A549 (cell line): ENCODE measurements around the gene BARX1. TPM values are rescaled to one million over a fixed set of nuclear protein-coding genes. Genes with fewer than 3 reads are reported as not detected.

Source experiments
- ATAC-seq, 2 experiments: fragments of 200-7000 bp in 1 of 2; fragments of >200 bp in 1 of 2; cut with Nextera tagmentation in 1 of 2; cut with Tn5 transposase in 1 of 2; 3 replicates each; pipeline versions ENCODE4 v1.8.0 to v1.9.1; 2018 to 2020; ENCODE audit warnings: mild to moderate bottlenecking in 1 of 2, moderate library complexity in 1 of 2
- CTCF ChIA-PET: fragments of 300-600 bp; sonication (Branson Sonifier 250); formaldehyde crosslinking; extraction: SDS; loops from one replicate; lab custom pipeline; 2021; ENCODE audit warnings: antibody characterized with exemption, inconsistent platforms; lab: Yijun Ruan, JAX
- POLR2A ChIA-PET: fragments of 350-600 bp; formaldehyde crosslinking; extraction: SDS; loops from one replicate; lab custom pipeline; 2021; ENCODE audit warnings: antibody characterized with exemption, inconsistent platforms; lab: Yijun Ruan, JAX
- DNase-seq, 2 experiments: peaks; one replicate each; pipeline versions ENCODE4 v3.0.0 to v3.0.0-alpha.2; 2011 to 2016; ENCODE audit warnings: low read depth in 1 of 2, low spot score in 1 of 2
- FAIRE-seq: peaks from 2 replicates; lab custom pipeline; 2011; peaks lifted over from hg19 to GRCh38; lab: Jason Lieb, UNC
- H3K27ac ChIP-seq, 2 experiments: fragments of >200 bp; sonication (Bioruptor Twin); formaldehyde crosslinking; 3 replicates each; pipeline ENCODE4 v1.5.1; 2016 to 2017
- H3K4me1 ChIP-seq: fragments of >200 bp; sonication (Bioruptor Twin); formaldehyde crosslinking; 3 replicates; pipeline ENCODE4 v1.6.1; 2016
- H3K4me2 ChIP-seq: fragments of >200 bp; sonication (Bioruptor Twin); formaldehyde crosslinking; 3 replicates; pipeline ENCODE4 v1.6.1; 2016
- H3K4me3 ChIP-seq: fragments of >200 bp; sonication (Bioruptor Twin); formaldehyde crosslinking; 3 replicates; pipeline ENCODE4 v1.5.1; 2016
- H3K9me3 ChIP-seq: fragments of >200 bp; sonication (Bioruptor Twin); formaldehyde crosslinking; 3 replicates; pipeline ENCODE4 v1.6.1; 2016
- CBX2 ChIP-seq: fragments of 200-600 bp; sonication (generic); IDR thresholded peaks from 2 replicates; pipeline ENCODE4 v1.6.1; 2016; ENCODE audit warnings: low read depth, mild to moderate bottlenecking, borderline replicate concordance
- CBX8 ChIP-seq: fragments of 200-600 bp; sonication (generic); IDR thresholded peaks from 2 replicates; pipeline ENCODE4 v1.6.1; 2016
- EP300 ChIP-seq, 2 experiments: fragments of >200 bp; sonication (Bioruptor Twin); formaldehyde crosslinking; IDR thresholded peaks; 2 replicates in 1 of 2; 3 replicates in 1 of 2; pipeline ENCODE4 v1.6.1; 2016 to 2017
- FOSB ChIP-seq: fragments of 250-450 bp; sonication (Bioruptor Pico); IDR thresholded peaks from 2 replicates; pipeline ENCODE4 v1.5.0; 2020; ENCODE audit warnings: mild to moderate bottlenecking, moderate library complexity
- HOXB13 ChIP-seq: fragments of 250-450 bp; sonication (Bioruptor Pico); IDR thresholded peaks from 2 replicates; pipeline ENCODE4 v1.5.0; 2020; ENCODE audit warnings: low read depth, mild to moderate bottlenecking, moderate library complexity
- HOXB5 ChIP-seq: fragments of 250-450 bp; sonication (Bioruptor Pico); IDR thresholded peaks from 2 replicates; pipeline ENCODE4 v1.5.0; 2020; ENCODE audit warnings: mild to moderate bottlenecking, moderate library complexity
- KDM1A ChIP-seq: fragments of 200-600 bp; sonication (generic); IDR thresholded peaks from 2 replicates; pipeline ENCODE4 v1.6.1; 2016; ENCODE audit warnings: low read depth, mild to moderate bottlenecking
- KDM5A ChIP-seq: fragments of 200-600 bp; sonication (generic); IDR thresholded peaks from 2 replicates; pipeline ENCODE4 v1.6.1; 2016; ENCODE audit warnings: antibody characterized with exemption, mild to moderate bottlenecking
- MAFK ChIP-seq: fragments of 450-650 bp; IDR thresholded peaks from 2 replicates; pipeline ENCODE4 v1.6.1; 2014; ENCODE audit not compliant: partially characterized antibody
- MYC ChIP-seq: IDR thresholded peaks from 2 replicates; pipeline ENCODE4 v1.6.1; 2012; ENCODE audit warnings: mild to moderate bottlenecking, inconsistent platforms, low read length, improper control_type of control experiment, borderline replicate concordance
- RAD21 ChIP-seq, 2 experiments: fragments of >200 bp in 1 of 2; sonication (Bioruptor Twin) in 1 of 2; formaldehyde crosslinking in 1 of 2; IDR thresholded peaks in 1 of 2; conservative IDR thresholded peaks in 1 of 2; 2 replicates in 1 of 2; 3 replicates in 1 of 2; pipeline ENCODE4 v1.6.1; 2012 to 2018; ENCODE audit warnings: inconsistent platforms in 1 of 2
- RARB ChIP-seq: fragments of 250-450 bp; sonication (Bioruptor Pico); IDR thresholded peaks from 2 replicates; pipeline ENCODE4 v1.8.0; 2021; ENCODE audit warnings: mild to moderate bottlenecking, moderate library complexity
- RCOR1 ChIP-seq: fragments of 150-350 bp; IDR thresholded peaks from 2 replicates; pipeline ENCODE4 v1.6.1; 2014; ENCODE audit warnings: antibody characterized with exemption, low read length, low read depth
- RNF2 ChIP-seq: fragments of 200-600 bp; sonication (generic); IDR thresholded peaks from 2 replicates; pipeline ENCODE4 v1.6.1; 2016; ENCODE audit warnings: low read depth, mild to moderate bottlenecking, antibody characterized with exemption, moderate library complexity, borderline replicate concordance
- SMC3 ChIP-seq: fragments of >200 bp; sonication (Bioruptor Twin); formaldehyde crosslinking; IDR thresholded peaks from 3 replicates; pipeline ENCODE4 v1.6.1; 2018; ENCODE audit warnings: inconsistent platforms
- SREBF2 ChIP-seq: fragments of 450-650 bp; IDR thresholded peaks from 2 replicates; pipeline ENCODE4 v1.6.1; 2014; ENCODE audit warnings: mild to moderate bottlenecking, moderate library complexity
- TFCP2L1 ChIP-seq: fragments of 250-450 bp; sonication (Bioruptor Pico); IDR thresholded peaks from 2 replicates; pipeline ENCODE4 v1.5.0; 2021; ENCODE audit warnings: mild to moderate bottlenecking
- TP53 ChIP-seq: fragments of 250-450 bp; sonication (Bioruptor Pico); IDR thresholded peaks from 2 replicates; pipeline ENCODE4 v1.5.0; 2021; ENCODE audit warnings: mild to moderate bottlenecking, moderate library complexity
- ZNF302 ChIP-seq: fragments of 250-450 bp; sonication (Bioruptor Pico); IDR thresholded peaks from 2 replicates; pipeline ENCODE4 v1.9.0; 2021; ENCODE audit warnings: inconsistent platforms, mild to moderate bottlenecking, moderate library complexity
- WGBS: methylation state at CpG from one replicate; pipeline ENCODE4 v1.1.6; 2017; ENCODE audit errors: missing lambda C conversion rate; 5-methylcytosine and 5-hydroxymethylcytosine counted together
- polyA plus RNA-seq, 4 experiments: library from polyadenylated mRNA; depleted of rRNA in 3 of 4; stranded (reverse); fragments of >200 nt; fragmentation: RNase III in 1 of 4; extraction: RNeasy Plus Mini Kit Qiagen cat#74134 plus additional on column Dnase treatment in 1 of 4; gene quantifications; 2 replicates in 3 of 4; 3 replicates in 1 of 4; pipeline ENCODE4 v1.2.3, GENCODE V29; 2011 to 2017
- TF ChIP-seq, protein P1 (sequence below): fragments of >200 bp; sonication (Bioruptor Twin); formaldehyde crosslinking; IDR thresholded peaks from 3 replicates; pipeline ENCODE4 v1.6.1; 2016
- TF ChIP-seq, protein P2 (sequence below): fragments of 250-450 bp; sonication (Bioruptor Pico); IDR thresholded peaks from 2 replicates; pipeline ENCODE4 v1.5.0; 2021; ENCODE audit warnings: mild to moderate bottlenecking, moderate library complexity, borderline replicate concordance
- TF ChIP-seq, protein P3 (sequence below): fragments of >200 bp; sonication (Bioruptor Twin); formaldehyde crosslinking; IDR thresholded peaks from 2 replicates; pipeline ENCODE4 v1.6.1; 2016
- TF ChIP-seq, protein P4 (sequence below): fragments of 250-450 bp; sonication (Bioruptor Pico); IDR thresholded peaks from 2 replicates; pipeline ENCODE4 v1.5.0; 2020; ENCODE audit warnings: low read depth, mild to moderate bottlenecking, moderate library complexity
- TF ChIP-seq, protein P5 (sequence below): fragments of 150-350 bp; IDR thresholded peaks from 2 replicates; pipeline ENCODE4 v1.6.1; 2014; ENCODE audit warnings: low read depth, mild to moderate bottlenecking, low read length

BARX1 gene
- polyA plus RNA-seq, 2 of the 4 experiments (the other 2 are of a cell fraction), result 3.5 to 7.3 TPM

DNA sequence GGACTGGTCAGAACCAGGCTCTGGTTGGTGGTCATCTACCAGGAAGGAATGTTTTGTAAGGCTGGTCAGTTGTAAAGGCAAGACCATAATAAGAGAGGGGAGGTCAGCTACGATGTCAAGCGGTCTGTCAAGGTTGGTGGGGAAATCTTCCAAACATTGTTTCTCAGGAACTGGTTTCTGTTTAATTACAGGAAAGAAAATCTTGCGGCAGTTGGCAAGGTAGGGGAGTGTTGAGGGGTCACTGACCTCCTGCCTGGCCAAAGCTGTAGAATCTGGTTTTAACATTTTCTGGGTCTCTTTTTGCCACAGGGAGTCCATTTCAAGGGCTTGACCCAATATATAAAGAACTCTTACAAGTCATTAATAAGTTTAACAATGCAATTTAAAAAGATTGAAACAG, 39.0 kb upstream of the BARX1 start:
- no peak for DNase-seq
- POLR2A ChIA-PET, result no interaction called here

DNA sequence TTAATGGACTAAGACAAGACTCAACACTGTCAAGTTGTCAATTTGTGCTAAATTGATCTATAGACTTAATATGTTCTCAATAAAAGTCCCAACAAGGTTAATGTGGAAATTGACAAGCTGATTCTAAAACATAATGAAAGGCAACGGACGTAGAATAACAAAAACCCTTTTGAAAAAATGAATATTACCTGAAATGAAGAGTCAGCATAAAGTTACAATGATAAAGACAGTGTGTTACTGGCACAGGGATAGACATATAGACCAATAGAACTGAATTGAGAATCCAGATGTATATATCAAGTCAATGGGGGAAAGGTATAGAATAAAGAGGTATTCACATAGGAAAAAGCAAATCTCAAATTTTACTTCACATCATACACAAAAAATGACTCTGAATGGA, 37.7 kb upstream of the BARX1 start:
- H3K4me3 ChIP-seq, result no peak overlapping the region
- WGBS, result 77% methylated on average over 2 of the region's 2 CpGs
- ChIA-PET CTCF (interaction anchor here (0.8 kb wide), 1 partner anchor 31 kb away, joined by 4 read pairs; no protein-coding TSS in a partner anchor), POLR2A (no interaction called here)
- no peak for FAIRE-seq
- H3K4me2 ChIP-seq, result no peak overlapping the region
- no peaks in the 10 kb centered on the region for H3K4me1 ChIP-seq
- ATAC-seq, result no peak
- TF ChIP-seq TP53 (CRISPR knock-in tag), result no peak
- TF ChIP-seq, protein P1, sequence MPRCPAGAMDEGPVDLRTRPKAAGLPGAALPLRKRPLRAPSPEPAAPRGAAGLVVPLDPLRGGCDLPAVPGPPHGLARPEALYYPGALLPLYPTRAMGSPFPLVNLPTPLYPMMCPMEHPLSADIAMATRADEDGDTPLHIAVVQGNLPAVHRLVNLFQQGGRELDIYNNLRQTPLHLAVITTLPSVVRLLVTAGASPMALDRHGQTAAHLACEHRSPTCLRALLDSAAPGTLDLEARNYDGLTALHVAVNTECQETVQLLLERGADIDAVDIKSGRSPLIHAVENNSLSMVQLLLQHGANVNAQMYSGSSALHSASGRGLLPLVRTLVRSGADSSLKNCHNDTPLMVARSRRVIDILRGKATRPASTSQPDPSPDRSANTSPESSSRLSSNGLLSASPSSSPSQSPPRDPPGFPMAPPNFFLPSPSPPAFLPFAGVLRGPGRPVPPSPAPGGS, result no peak
- no peak for TF ChIP-seq RAD21 (conservative IDR thresholded peaks at IDR 0.05 in 1 of 2, IDR thresholded peaks at IDR 0.05 in 1 of 2)
- TF ChIP-seq RNF2, result no peak
- no peak for TF ChIP-seq EP300 (IDR thresholded peaks at IDR 0.05)
- no peak for TF ChIP-seq KDM5A
- TF ChIP-seq MYC, result no peak
- TF ChIP-seq MAFK, result peak; percentile 87
- H3K27ac ChIP-seq, result no peak overlapping the region
- DNase-seq, result no peak
- peaks cover 9% of the 10 kb centered on the region; the same call in 1 of the 3 replicates for H3K9me3 ChIP-seq

More for the DNA sequence above, 39.0 kb upstream of the BARX1 start:
- Histone ChIP-seq H3K4me2 (no peak overlapping the region), H3K4me3 (no peak overlapping the region), H3K27ac (no peak overlapping the region), H3K4me1 (no peaks in the 10 kb centered on the region), H3K9me3 (peaks cover 9% of the 10 kb centered on the region; the same call in 1 of the 3 replicates)
- 39% methylated on average over 3 of the region's 3 CpGs for WGBS
- TF ChIP-seq FOSB (CRISPR knock-in tag) (no peak), ZNF302 (CRISPR knock-in tag) (no peak), HOXB5 (CRISPR knock-in tag) (no peak)
- TF ChIP-seq, protein P2, sequence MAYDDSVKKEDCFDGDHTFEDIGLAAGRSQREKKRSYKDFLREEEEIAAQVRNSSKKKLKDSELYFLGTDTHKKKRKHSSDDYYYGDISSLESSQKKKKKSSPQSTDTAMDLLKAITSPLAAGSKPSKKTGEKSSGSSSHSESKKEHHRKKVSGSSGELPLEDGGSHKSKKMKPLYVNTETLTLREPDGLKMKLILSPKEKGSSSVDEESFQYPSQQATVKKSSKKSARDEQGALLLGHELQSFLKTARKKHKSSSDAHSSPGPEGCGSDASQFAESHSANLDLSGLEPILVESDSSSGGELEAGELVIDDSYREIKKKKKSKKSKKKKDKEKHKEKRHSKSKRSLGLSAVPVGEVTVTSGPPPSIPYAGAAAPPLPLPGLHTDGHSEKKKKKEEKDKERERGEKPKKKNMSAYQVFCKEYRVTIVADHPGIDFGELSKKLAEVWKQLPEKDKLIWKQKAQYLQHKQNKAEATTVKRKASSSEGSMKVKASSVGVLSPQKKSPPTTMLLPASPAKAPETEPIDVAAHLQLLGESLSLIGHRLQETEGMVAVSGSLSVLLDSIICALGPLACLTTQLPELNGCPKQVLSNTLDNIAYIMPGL (CRISPR knock-in tag), result no peak
- CTCF ChIA-PET, result interaction anchor here (1.4 kb wide), 1 partner anchor 9 kb away, joined by 4 read pairs; no protein-coding TSS in a partner anchor
- FAIRE-seq (no peak), ATAC-seq (no peak)

DNA sequence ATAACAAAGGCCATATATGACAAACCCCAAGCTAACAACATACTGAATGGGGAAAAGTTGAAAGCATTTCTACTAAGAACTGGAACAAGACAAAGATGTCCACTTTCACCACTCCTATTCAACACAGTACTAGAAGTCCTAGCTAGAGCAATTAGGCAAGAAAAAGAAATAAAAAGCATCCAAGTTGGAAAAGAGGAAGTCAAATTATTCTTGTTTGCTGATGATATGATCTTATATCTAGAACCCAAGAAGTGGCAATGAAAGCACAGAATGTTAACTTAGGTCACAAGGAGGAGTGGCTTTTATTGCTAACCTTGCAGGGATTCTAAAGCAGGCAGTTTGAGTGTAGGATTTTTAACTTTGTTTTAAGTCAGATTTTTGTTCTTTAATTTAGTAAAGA, 35.3 kb upstream of the BARX1 start:
- ChIA-PET POLR2A (no interaction called here), CTCF (interaction anchor here (0.6 to 1.3 kb wide), 2 partner anchors 11 to 1525 kb away, joined by 3 to 5 read pairs; no protein-coding TSS in a partner anchor)
- no peak for ATAC-seq
- H3K4me2 ChIP-seq, result no peak overlapping the region
- H3K9me3 ChIP-seq, result peaks cover 19% of the 10 kb centered on the region
- FAIRE-seq, result no peak
- H3K27ac ChIP-seq, result no peak overlapping the region
- DNase-seq, result no peak
- H3K4me3 ChIP-seq, result no peak overlapping the region
- TF ChIP-seq RARB (CRISPR knock-in tag) (no peak), CBX2 (no peak), RNF2 (no peak), HOXB13 (CRISPR knock-in tag) (no peak), SREBF2 (no peak), KDM1A (no peak), SMC3 (no peak), RCOR1 (no peak), CBX8 (no peak), TFCP2L1 (CRISPR knock-in tag) (no peak)
- TF ChIP-seq, protein P3, sequence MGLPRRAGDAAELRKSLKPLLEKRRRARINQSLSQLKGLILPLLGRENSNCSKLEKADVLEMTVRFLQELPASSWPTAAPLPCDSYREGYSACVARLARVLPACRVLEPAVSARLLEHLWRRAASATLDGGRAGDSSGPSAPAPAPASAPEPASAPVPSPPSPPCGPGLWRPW, result no peak
- TF ChIP-seq, protein P4, sequence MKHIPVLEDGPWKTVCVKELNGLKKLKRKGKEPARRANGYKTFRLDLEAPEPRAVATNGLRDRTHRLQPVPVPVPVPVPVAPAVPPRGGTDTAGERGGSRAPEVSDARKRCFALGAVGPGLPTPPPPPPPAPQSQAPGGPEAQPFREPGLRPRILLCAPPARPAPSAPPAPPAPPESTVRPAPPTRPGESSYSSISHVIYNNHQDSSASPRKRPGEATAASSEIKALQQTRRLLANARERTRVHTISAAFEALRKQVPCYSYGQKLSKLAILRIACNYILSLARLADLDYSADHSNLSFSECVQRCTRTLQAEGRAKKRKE, result no peak
- TF ChIP-seq, protein P5, sequence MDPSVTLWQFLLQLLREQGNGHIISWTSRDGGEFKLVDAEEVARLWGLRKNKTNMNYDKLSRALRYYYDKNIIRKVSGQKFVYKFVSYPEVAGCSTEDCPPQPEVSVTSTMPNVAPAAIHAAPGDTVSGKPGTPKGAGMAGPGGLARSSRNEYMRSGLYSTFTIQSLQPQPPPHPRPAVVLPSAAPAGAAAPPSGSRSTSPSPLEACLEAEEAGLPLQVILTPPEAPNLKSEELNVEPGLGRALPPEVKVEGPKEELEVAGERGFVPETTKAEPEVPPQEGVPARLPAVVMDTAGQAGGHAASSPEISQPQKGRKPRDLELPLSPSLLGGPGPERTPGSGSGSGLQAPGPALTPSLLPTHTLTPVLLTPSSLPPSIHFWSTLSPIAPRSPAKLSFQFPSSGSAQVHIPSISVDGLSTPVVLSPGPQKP, result no peak
- H3K4me1 ChIP-seq, result no peaks in the 10 kb centered on the region
